Measurements from ENCODE around the gene SPON1.
"Not testable (repeated sequence)": the region's sequence is repeated elsewhere in the genome, so short reads cannot be mapped to it uniquely, and the experiment has no call there.

The SPON1 gene

DNA sequence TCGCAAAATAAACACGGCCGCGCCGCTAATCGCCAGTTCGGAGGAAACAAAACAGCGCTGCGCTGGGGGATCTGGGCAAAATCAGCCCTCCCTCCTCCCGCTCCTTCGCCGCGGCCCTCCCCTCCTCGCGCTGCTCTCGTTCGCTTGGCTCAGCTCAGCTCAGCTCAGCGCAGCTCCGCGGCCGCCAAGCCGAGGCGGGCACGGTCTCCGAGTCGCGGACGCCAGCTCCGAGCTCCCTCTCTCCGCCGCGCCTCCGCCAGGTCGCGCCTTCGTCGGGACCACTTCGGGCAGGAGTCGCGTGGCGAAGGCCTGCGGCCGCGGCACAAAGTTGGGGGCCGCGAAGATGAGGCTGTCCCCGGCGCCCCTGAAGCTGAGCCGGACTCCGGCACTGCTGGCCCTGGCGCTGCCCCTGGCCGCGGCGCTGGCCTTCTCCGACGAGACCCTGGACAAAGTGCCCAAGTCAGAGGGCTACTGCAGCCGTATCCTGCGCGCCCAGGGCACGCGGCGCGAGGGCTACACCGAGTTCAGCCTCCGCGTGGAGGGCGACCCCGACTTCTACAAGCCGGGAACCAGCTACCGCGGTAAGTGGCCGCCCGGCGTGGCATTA lies at the start of gene SPON1:
Gene SPON1 (plus strand): TSS at position 162 of the 607 bp plus-strand sequence. CDS start 182 bp downstream, at position 344.
- DNase-seq = no peak

- no peak for DNase-seq
Measured at GRCh38 chr11:13917264-13917663, 45.3 kb upstream of the SPON1 start.

- DNase-seq = no peak
Measured at GRCh38 chr11:13917904-13918303, 44.6 kb upstream of the SPON1 start.

DNA sequence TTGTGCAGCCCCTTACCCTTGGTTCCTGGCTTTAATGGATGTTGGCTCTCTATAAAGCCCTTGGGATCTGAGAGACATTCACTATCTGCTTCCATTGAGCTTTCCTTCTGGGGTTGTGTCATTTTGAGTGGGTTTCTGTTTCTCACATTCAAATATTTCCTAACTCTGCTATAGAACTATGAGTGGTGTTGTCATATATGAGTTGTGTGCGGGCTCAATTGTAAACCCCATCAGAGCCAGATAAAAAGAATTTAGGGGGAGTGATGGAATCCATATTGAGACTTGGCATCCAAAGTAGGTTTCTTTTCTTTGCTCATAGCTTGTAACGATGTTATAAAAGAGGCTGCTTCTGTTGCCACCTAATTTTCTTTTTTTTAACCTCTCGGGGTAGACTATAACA lies 41.8 kb upstream of the SPON1 start:
- no peak for DNase-seq

- DNase-seq = no peak
Measured at GRCh38 chr11:13921545-13921944, 41.0 kb upstream of the SPON1 start.

GRCh38 chr11:13923182-13923581 lies 39.3 kb upstream of the SPON1 start:
- DNase-seq = no peak

DNA sequence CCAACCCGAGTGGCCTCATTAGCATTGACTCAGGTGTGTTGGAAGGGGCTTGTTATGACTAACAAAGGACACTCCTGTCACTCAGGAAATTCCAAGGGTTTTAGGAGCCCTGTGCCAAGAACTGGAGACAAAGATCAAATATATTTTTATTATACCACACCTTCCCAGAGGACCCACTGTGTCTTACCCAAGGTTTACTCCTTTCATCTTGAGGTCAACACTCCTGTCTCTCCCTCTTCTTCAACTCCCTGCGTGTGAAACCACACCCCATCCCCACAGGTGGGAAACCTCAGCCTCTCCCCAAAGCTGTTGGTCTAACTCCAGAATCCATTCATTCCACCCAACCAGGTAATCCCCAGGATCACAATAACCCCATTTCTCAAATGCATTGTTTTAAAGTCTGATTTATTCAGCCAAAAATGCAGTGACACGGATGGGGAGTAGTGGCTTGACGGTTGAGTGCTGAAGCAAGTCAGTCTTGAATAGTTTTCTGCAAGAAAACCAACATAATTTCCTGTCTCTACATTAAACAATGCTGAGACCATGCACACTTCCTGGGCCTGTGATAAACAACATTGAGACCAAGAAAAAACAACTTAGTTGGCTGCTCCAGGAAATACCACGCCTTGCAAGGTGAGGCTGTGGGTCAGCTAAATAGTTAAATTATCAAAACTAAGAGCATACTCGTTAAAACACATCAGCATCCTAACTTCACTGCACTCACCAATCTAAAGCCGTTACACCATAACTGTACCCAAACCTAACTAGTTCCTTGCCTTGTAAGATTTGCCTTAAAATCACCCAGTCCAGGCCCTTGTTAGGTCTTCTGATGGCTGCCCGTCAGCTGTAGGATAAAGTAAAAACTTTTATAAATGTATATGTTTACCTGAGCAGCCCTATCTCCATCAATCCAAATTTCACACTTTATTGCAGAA lies 38.5 kb upstream of the SPON1 start:
- DNase-seq = no peak

GRCh38 chr11:13924801-13925327 lies 37.7 kb upstream of the SPON1 start:
- DNase-seq = no peak

- DNase-seq = not testable (repeated sequence)
Measured at GRCh38 chr11:13926366-13926765, 36.2 kb upstream of the SPON1 start.

DNA sequence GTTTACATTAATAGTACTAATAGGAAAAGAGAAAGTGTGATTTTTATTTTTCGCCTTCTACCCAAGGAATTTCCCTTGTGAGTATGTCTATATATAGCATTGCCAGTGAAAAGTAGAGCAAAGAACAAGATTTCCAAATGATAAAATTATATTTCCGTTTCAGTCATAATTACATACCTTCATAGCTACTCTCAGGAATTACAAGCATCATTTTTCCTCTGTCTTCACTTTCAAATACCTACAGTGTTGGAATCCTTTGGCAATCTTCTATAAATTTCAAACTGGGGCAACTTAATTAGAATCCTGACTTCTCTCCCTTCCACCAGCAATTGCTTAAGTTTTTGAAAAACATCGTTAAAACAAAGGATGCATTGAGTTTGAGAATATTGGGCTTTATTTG lies 35.5 kb upstream of the SPON1 start:
- no peak for DNase-seq

GRCh38 chr11:13927481-13927880 lies 35.0 kb upstream of the SPON1 start:
- no peak for DNase-seq

GRCh38 chr11:13928566-13929251 lies 33.8 kb upstream of the SPON1 start:
- DNase-seq = no peak

DNA sequence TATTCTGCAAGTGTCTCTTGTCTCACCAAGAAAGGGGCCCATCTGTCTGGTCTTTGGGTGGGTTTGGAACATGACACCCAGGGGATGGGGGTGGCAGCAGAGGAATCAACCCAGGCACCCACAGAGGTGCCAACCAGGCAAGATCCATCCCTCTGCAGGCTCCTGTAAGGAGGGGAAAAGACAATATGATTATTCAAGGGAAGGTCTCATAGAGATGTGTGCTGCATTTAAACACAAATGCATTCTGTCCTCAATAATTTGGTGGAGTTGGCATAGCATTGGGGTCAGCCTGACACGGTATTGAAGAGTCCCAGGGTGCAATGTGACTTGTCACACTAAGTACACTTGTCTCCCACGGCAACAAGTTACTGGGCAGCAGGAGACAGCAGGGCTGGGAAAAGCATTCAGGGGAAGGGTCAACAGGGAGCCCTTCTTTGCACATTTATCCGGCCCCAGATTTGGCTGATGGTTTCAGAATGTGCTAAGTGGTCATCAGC lies 33.1 kb upstream of the SPON1 start:
- no peak for DNase-seq

- DNase-seq = no peak
Measured at GRCh38 chr11:13931356-13931755, 31.2 kb upstream of the SPON1 start.

GRCh38 chr11:13937154-13937553 lies 25.4 kb upstream of the SPON1 start:
- DNase-seq = not testable (repeated sequence)

DNA sequence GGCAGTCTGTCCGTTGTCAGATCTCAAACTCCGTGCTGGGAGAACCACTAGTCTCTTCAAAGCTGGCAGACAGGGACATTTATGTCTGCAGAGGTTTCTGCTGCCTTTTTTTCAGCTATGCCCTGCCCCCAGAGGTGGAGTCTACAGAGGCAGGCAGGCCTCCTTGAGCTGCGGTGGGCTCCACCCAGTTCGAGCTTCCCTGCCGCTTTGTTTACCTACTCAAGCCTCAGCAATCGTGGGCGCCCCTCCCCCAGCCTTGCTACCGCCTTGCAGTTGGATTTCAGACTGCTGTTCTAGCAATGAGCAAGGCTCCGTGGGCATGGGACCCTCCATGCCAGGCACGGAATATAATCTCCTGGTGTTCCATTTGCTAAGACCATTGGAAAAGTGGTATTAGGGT lies 23.7 kb upstream of the SPON1 start:
- not testable (repeated sequence) for DNase-seq

- DNase-seq = no peak
Measured at GRCh38 chr11:13939961-13940906, 22.3 kb upstream of the SPON1 start.

- DNase-seq = no peak
Measured at GRCh38 chr11:13940907-13941256, 21.6 kb upstream of the SPON1 start.

DNA sequence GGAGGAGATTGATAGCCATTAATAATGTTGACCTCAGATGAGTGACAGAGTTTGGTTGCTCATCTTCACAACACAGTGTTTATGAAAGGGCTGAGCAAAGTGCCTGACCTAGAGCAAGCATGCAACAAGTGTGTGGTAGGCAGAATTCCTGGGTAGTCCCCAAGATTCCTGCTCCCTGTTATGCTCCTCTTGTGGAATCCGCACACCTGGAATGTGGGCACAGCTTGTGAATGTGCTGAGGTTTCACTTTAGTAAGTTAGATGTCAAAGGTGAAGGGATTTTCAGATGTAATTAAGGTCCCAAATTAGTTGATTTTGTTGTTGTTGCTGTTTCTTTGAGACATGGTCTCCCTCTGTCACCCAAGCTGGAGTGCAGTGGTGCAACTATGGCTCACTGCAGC lies 20.7 kb upstream of the SPON1 start:
- no peak for DNase-seq

- DNase-seq = no peak
Measured at GRCh38 chr11:13942378-13942777, 20.1 kb upstream of the SPON1 start.

DNA sequence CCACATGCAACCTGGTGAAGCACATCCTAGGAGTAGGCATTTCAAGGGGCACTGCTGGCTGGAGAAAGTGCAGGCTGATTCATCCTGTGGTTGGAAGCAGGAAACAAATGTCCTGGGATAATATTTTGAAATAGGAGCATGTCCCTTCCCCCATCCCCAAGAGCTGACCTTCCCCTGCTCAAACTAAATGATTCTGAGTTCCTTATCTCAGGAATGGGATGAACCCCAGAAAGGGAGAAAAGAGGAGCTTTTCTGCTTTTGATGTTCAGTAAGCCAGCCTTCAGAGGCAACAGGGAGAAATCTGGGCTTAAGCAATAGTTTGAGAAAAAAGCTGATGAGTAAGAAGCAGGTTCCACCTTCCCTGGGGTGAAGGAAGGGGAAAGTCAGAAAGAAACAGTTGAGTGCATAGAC lies 19.5 kb upstream of the SPON1 start:
- no peak for DNase-seq

DNA sequence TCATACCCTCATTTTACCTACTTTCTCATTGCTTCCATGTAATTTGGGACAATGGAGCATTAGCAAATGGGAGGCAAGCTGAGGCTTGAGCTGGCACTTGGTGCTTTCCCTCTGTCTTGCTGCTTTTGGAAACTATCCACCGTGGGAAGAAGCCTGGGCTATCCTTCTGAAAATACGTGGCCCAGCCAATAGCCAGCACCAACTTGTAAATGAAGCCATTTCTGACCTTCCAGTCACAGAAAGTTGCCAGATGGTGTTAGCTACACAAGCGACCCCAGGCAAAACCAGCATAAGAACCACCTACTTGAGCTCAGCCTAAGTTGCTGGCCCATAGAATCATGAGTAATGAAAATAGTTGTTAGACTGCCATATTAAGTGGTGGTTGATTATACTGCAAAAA lies 18.5 kb upstream of the SPON1 start:
- no peak for DNase-seq

Data from activated CD4-positive, CD25-positive, alpha-beta regulatory T cell treated with anti-CD3 and anti-CD28 coated beads, Interleukin-2, amount 50 U/mL, for 72 hours (primary cell).